ENCODE measurements around the gene COMMD4. TPM values are rescaled to one million over a fixed set of nuclear protein-coding genes. Genes with fewer than 3 reads are reported as not detected.
"Not testable (repeated sequence)": the region's sequence is repeated elsewhere in the genome, so short reads cannot be mapped to it uniquely, and the experiment has no call there.

The COMMD4 gene
- total and polyA plus RNA-seq, 2 of the 8 experiments (the other 6 are each of a cell fraction or from before 2014, with no cell fraction given) = 131 to 236 TPM

DNA sequence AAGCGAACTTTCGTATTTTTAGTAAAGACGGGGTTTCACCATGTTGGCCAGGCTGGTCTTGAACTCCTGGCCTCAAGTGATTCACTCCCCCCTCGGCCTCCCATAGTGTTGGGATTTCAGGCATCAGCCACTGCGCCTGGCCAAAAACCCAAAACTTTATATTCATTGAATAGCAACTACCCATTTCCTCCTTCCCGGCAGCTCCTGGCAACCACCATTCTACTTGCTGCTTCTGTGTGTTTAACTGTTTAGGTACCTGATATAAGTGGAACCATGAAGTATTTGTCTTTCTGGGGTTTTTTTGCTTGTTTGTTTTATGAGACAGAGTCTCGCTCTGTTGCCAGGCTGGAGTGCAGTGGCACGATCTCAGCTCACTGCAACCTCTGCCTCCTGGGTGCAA lies 8.1 kb downstream of the COMMD4 start:
- H2BK120ac ChIP-seq (replicated peaks; ENCODE audit: low read depth, low read length); H3K4me1 ChIP-seq (replicated peaks in 1 of 4; ENCODE audit: control insufficient read depth in 3 of 4, insufficient read depth in 4 of 4, low read length in 3 of 4); H3K9me3 ChIP-seq (ENCODE audit: insufficient read depth in 2 of 2, low read depth in 1 of 2, low read length in 1 of 2); H3K23ac ChIP-seq (ENCODE audit: insufficient read length); H2BK12ac ChIP-seq (ENCODE audit: low read depth, low read length); H3K4ac ChIP-seq (replicated peaks; ENCODE audit: insufficient read length, low read depth, low read length); H3K27ac ChIP-seq (ENCODE audit: low read depth, low read length); H2AK5ac ChIP-seq (ENCODE audit: low read depth, low read length); H4K20me1 ChIP-seq (replicated peaks in 1 of 2; ENCODE audit: control insufficient read depth in 1 of 2, insufficient read depth in 2 of 2, low read length in 2 of 2); H3K9ac ChIP-seq (replicated peaks in 1 of 4; ENCODE audit: extremely low read depth in 1 of 4, low read depth in 3 of 4, low read length in 3 of 4); H3K18ac ChIP-seq (ENCODE audit: extremely low read depth, low read length); H2BK20ac ChIP-seq (ENCODE audit: low read length); H4K91ac ChIP-seq (replicated peaks; ENCODE audit: insufficient read length, low read length); H3K79me2 ChIP-seq (ENCODE audit: control insufficient read depth in 1 of 2, insufficient read depth in 2 of 2, low read length in 2 of 2); H2BK5ac ChIP-seq (ENCODE audit: low read depth, low read length); CTCF ChIA-PET (ENCODE audit: partially characterized antibody); H3K14ac ChIP-seq (ENCODE audit: insufficient read length); H3K56ac ChIP-seq (replicated peaks; ENCODE audit: insufficient read length, low read depth, low read length); H4K8ac ChIP-seq (ENCODE audit: extremely low read depth, insufficient read depth, low read length); H2AFZ ChIP-seq (ENCODE audit: low read length); FAIRE-seq; H3K4me3 ChIP-seq (ENCODE audit: extremely low read depth in 1 of 4, insufficient read depth in 2 of 4, low read depth in 3 of 4, low read length in 4 of 4); H3K79me1 ChIP-seq (ENCODE audit: low read depth, low read length); H3K4me2 ChIP-seq (ENCODE audit: insufficient read depth in 1 of 2, low read depth in 2 of 2, low read length in 2 of 2); H4K5ac ChIP-seq (ENCODE audit: insufficient read length, low read depth, low read length); H2BK15ac ChIP-seq (ENCODE audit: low read length); DNase-seq (ENCODE audit: low read depth in 1 of 2, low spot score in 2 of 2): not testable (repeated sequence)
- Histone ChIP-seq H3K36me3 (ENCODE audit: control insufficient read depth in 2 of 4, insufficient read depth in 4 of 4, low read length in 3 of 4) (peaks cover 3 to 18% (median 5%) of the 10 kb centered on the region in 4 experiments; a peak in 5 of 8 replicates), H3K27me3 (replicated peaks in 1 of 4; ENCODE audit: control insufficient read depth in 3 of 4, extremely low read depth in 1 of 4, insufficient read depth in 3 of 4, low read length in 3 of 4) (peaks cover 0 to 19% (median 13%) of the 10 kb centered on the region in 4 experiments; a peak in 5 of 7 replicates), H3K23me2 (ENCODE audit: low read depth, low read length) (peaks cover 17% of the 10 kb centered on the region)
- POLR2A ChIA-PET (ENCODE audit: partially characterized antibody) = interaction anchor here (0.8 to 2.7 kb wide), 5 partner anchors 9 to 24 kb away, joined by 3 to 9 read pairs (median 3); partner anchors contain the start of gene MAN2C1
- 69% methylated on average over 8 of the region's 8 CpGs; no CpG with 5 or more reads in 1 of the 2 experiments for WGBS, 2 experiments (ENCODE audit: extremely low coverage in 1 of 2, insufficient coverage in 1 of 2, insufficient read length in 1 of 2, insufficient replicate concordance in 2 of 2, low coverage in 1 of 2, low lambda C conversion rate in 2 of 2, missing lambda C conversion rate in 1 of 2)
